CD4-positive, alpha-beta T cell treated with Interleukin-6 for 4 hours (primary cell): ENCODE measurements around the gene ACAP1.
A peak's percentile ranks its signal among the peaks of the same experiment; 100 is the strongest.
"Not testable (repeated sequence)": the region's sequence is repeated elsewhere in the genome, so short reads cannot be mapped to it uniquely, and the experiment has no call there.

Source experiments
- DNase-seq: peaks from one replicate; pipeline ENCODE4 v3.0.0-alpha.2; 2020; ENCODE audit warnings: mixed read lengths

Gene ACAP1

GRCh38 chr17:7329374-7329996 lies 6.8 kb upstream of the ACAP1 start:
- DNase-seq = peak; percentile 98

GRCh38 chr17:7329997-7330637 lies 6.2 kb upstream of the ACAP1 start:
- peak; percentile 79 for DNase-seq

- DNase-seq = no peak
These were observed 5.7 kb upstream of the ACAP1 start for GRCh38 chr17:7330638-7331015.

- DNase-seq = no peak
These were observed 4.2 kb upstream of the ACAP1 start for GRCh38 chr17:7332111-7332510.

GRCh38 chr17:7332600-7333069 lies 3.7 kb upstream of the ACAP1 start:
- not testable (repeated sequence) for DNase-seq

- no peak for DNase-seq
These were observed 1.3 kb upstream of the ACAP1 start for GRCh38 chr17:7334938-7335538.

- DNase-seq = not testable (repeated sequence)
These were observed 564 bp upstream of the ACAP1 start for GRCh38 chr17:7335765-7336164.

GRCh38 chr17:7337600-7337999 lies 1.3 kb downstream of the ACAP1 start:
- DNase-seq = not testable (repeated sequence)

- DNase-seq = no peak
These were observed 3.9 kb downstream of the ACAP1 start for GRCh38 chr17:7340179-7340578.

- no peak for DNase-seq
These were observed 5.5 kb downstream of the ACAP1 start for GRCh38 chr17:7341842-7342241.

GRCh38 chr17:7343250-7343649 lies 6.9 kb downstream of the ACAP1 start:
- no peak for DNase-seq

- no peak for DNase-seq
These were observed 10.7 kb downstream of the ACAP1 start for GRCh38 chr17:7346761-7347614.

GRCh38 chr17:7347630-7348477 lies 11.5 kb downstream of the ACAP1 start:
- no peak for DNase-seq

GRCh38 chr17:7348478-7349242 lies 12.3 kb downstream of the ACAP1 start:
- DNase-seq = no peak

- peak; percentile 81 for DNase-seq
These were observed 15.6 kb downstream of the ACAP1 start, which contains the start of gene KCTD11 for GRCh38 chr17:7351665-7352502. Gene KCTD11 (plus strand): TSS chr17:7352162.

GRCh38 chr17:7352503-7352889 lies 16.2 kb downstream of the ACAP1 start:
- DNase-seq = no peak

GRCh38 chr17:7352910-7353635 lies 16.7 kb downstream of the ACAP1 start:
- DNase-seq = no peak

GRCh38 chr17:7354262-7354843 lies 18.0 kb downstream of the ACAP1 start:
- DNase-seq = no peak

- DNase-seq = no peak
These were observed 18.7 kb downstream of the ACAP1 start, which contains the start of gene TMEM95 for GRCh38 chr17:7355053-7355452. Gene TMEM95 (plus strand): TSS chr17:7355156. CDS start chr17:7355205, 49 bp downstream.
